MM.1S (cell line): ENCODE data around the gene ABHD12.
A peak's percentile ranks its signal among the peaks of the same experiment; 100 is the strongest.

Experiments
- DNase-seq: peaks from one replicate; pipeline ENCODE4 v3.0.0-alpha.2; 2015
- H2AFZ ChIP-seq: fragments of 300-600 bp; sonication (generic); 2 replicates; pipeline ENCODE4 v1.6.0; 2016; ENCODE audit warnings: antibody characterized with exemption, low read length
- H3F3A ChIP-seq: fragments of 300-600 bp; sonication (generic); 2 replicates; pipeline ENCODE4 v1.6.1; 2016; ENCODE audit warnings: mild to moderate bottlenecking, antibody characterized with exemption, low read length, moderate library complexity, mixed read lengths; ENCODE audit not compliant: insufficient read depth
- H3K27ac ChIP-seq: fragments of 300-600 bp; sonication (generic); 2 replicates; pipeline ENCODE4 v1.5.1; 2016; ENCODE audit warnings: mild to moderate bottlenecking, low read length
- H3K27me3 ChIP-seq: fragments of 300-600 bp; sonication (generic); replicated peaks from 2 replicates; pipeline ENCODE4 v1.6.0; 2016; ENCODE audit warnings: low read length; ENCODE audit not compliant: insufficient read depth
- H3K36me3 ChIP-seq: fragments of 300-600 bp; sonication (generic); replicated peaks from 2 replicates; pipeline ENCODE4 v1.6.1; 2016; ENCODE audit warnings: mild to moderate bottlenecking, low read length, mixed read lengths; ENCODE audit not compliant: insufficient read depth
- H3K4me1 ChIP-seq: fragments of 300-600 bp; sonication (generic); 2 replicates; pipeline ENCODE4 v1.6.1; 2016; ENCODE audit warnings: low read length, mixed read lengths
- H3K4me2 ChIP-seq: fragments of 300-600 bp; sonication (generic); 2 replicates; pipeline ENCODE4 v1.6.0; 2016; ENCODE audit warnings: low read depth, low read length
- H3K4me3 ChIP-seq: fragments of 300-600 bp; sonication (generic); 2 replicates; pipeline ENCODE4 v1.5.1; 2016; ENCODE audit warnings: low read length, mixed read lengths
- H3K79me2 ChIP-seq: fragments of 300-600 bp; sonication (generic); 2 replicates; pipeline ENCODE4 v1.6.1; 2016; ENCODE audit warnings: mixed run types, low read length, mixed read lengths
- H3K9ac ChIP-seq: fragments of 300-600 bp; sonication (generic); 2 replicates; pipeline ENCODE4 v1.6.1; 2016; ENCODE audit warnings: low read length, mixed read lengths
- H3K9me2 ChIP-seq: fragments of 300-600 bp; sonication (generic); replicated peaks from 2 replicates; pipeline ENCODE4 v1.6.1; 2016; ENCODE audit warnings: mild to moderate bottlenecking, low read length, mixed read lengths; ENCODE audit not compliant: insufficient read depth
- H3K9me3 ChIP-seq: fragments of 300-600 bp; sonication (generic); replicated peaks from 2 replicates; pipeline ENCODE4 v1.6.1; 2016; ENCODE audit warnings: mild to moderate bottlenecking, low read length, mixed read lengths; ENCODE audit not compliant: insufficient read depth
- H4K20me1 ChIP-seq: fragments of 300-600 bp; sonication (generic); 2 replicates; pipeline ENCODE4 v1.6.1; 2016; ENCODE audit warnings: mild to moderate bottlenecking, low read length, moderate library complexity, mixed read lengths; ENCODE audit not compliant: insufficient read depth
- EZH2 ChIP-seq: fragments of 300-600 bp; sonication (generic); optimal IDR thresholded peaks from 2 replicates; pipeline ENCODE3; 2017; ENCODE audit warnings: low read depth, mild to moderate bottlenecking, antibody characterized with exemption, low read length, mixed read lengths
- EZH2phosphoT487 ChIP-seq: fragments of 300-600 bp; sonication (generic); IDR thresholded peaks from 2 replicates; pipeline ENCODE4 v1.6.1; 2018; ENCODE audit warnings: antibody characterized with exemption, low read length
- TF ChIP-seq, protein P1 (sequence below): fragments of 300-600 bp; sonication (generic); IDR thresholded peaks from 2 replicates; pipeline ENCODE4 v1.5.1; 2016; ENCODE audit warnings: antibody characterized with exemption, low read length, mixed read lengths

ABHD12 gene

DNA sequence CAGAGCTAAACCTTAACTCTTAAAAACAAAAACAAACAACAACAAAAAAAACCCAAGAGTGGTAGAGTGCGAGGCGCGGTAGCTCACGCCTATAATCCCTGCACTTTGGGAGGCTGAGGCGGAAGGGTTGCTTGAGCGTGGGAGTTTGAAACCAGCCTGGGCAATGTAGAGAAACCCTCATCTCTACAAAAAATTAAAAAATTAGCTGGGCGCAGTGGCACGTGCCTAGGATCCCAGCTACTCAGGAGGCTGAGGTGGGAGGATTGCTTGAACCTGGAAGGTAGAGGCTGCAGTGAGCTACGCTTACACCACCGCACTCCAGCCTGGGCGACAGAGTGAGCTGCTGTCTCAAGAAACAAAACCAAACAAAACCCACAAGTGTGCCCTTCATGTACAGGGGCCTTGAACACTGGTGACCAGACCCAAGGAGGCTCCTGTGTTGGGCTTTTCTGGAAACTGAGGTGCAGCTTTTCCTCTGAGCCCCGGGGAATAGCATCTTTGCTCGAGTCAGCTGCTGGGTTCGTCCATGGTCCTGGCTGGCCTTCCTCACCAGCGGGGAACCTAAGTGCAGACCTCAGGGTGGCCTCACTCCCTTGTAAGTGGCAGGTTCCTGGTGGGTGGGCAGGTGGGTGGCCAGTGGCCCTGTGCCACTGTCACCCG is 102.9 kb downstream of the ABHD12 start:
- Histone ChIP-seq H3K36me3 (no peaks in the 10 kb centered on the region; the same call in 1 of the 2 replicates), H3K4me3 (no peak overlapping the region), H3K4me1 (peaks cover 30% of the 10 kb centered on the region), H3K27ac (peak overlapping the region; percentile 88), H4K20me1 (no peaks in the 10 kb centered on the region), H3K9me2 (no peaks in the 10 kb centered on the region), H3K79me2 (peaks cover 42% of the 10 kb centered on the region), H3K9me3 (no peaks in the 10 kb centered on the region), H2AFZ (no peak overlapping the region), H3K27me3 (no peaks in the 10 kb centered on the region), H3K9ac (peak overlapping the region; percentile 48; the same call in 1 of the 2 replicates), H3K4me2 (peak overlapping the region; percentile 49; the same call in 1 of the 2 replicates), H3F3A (peaks cover 7% of the 10 kb centered on the region; the same call in 1 of the 2 replicates)
- no peak for DNase-seq
- TF ChIP-seq EZH2 (no peak), EZH2phosphoT487 (no peak)
- TF ChIP-seq, protein P1, sequence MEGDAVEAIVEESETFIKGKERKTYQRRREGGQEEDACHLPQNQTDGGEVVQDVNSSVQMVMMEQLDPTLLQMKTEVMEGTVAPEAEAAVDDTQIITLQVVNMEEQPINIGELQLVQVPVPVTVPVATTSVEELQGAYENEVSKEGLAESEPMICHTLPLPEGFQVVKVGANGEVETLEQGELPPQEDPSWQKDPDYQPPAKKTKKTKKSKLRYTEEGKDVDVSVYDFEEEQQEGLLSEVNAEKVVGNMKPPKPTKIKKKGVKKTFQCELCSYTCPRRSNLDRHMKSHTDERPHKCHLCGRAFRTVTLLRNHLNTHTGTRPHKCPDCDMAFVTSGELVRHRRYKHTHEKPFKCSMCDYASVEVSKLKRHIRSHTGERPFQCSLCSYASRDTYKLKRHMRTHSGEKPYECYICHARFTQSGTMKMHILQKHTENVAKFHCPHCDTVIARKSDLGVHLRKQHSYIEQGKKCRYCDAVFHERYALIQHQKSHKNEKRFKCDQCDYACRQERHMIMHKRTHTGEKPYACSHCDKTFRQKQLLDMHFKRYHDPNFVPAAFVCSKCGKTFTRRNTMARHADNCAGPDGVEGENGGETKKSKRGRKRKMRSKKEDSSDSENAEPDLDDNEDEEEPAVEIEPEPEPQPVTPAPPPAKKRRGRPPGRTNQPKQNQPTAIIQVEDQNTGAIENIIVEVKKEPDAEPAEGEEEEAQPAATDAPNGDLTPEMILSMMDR = no peak

DNA sequence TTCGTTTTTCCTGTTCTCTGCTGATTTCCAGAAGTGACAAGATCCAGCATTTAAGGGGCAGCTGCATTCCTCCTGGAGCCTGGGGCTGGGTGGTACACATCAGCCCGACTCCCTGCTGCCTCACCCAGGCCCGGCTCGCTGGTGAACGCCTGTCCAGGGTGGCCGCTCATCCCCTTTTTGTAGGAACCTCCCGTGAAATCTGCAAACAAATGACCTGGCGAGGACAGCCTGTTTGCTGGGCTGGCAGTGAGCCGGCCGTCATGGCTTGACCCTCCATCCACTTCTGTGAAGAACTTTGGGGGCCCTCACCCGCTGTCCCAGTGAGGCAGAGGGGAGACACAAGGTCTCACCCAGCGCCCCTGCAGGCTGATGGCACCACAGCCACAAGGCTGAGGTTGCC is 103.7 kb downstream of the ABHD12 start:
- no peaks in the 10 kb centered on the region for H4K20me1 ChIP-seq
- H3F3A ChIP-seq = peaks cover 15% of the 10 kb centered on the region
- H3K27ac ChIP-seq = no peak overlapping the region; the same call in 1 of the 2 replicates
- peaks cover 49% of the 10 kb centered on the region for H3K79me2 ChIP-seq
- peaks cover 34% of the 10 kb centered on the region for H3K4me1 ChIP-seq
- H2AFZ ChIP-seq = no peak overlapping the region
- TF ChIP-seq, protein P1 = no peak
- TF ChIP-seq EZH2 (no peak), EZH2phosphoT487 (no peak)
- no peaks in the 10 kb centered on the region; the same call in 1 of the 2 replicates for H3K36me3 ChIP-seq
- H3K27me3 ChIP-seq = no peaks in the 10 kb centered on the region
- no peaks in the 10 kb centered on the region for H3K9me2 ChIP-seq
- H3K9me3 ChIP-seq = no peaks in the 10 kb centered on the region
- H3K4me3 ChIP-seq = no peak overlapping the region
- no peak overlapping the region for H3K4me2 ChIP-seq
- no peak overlapping the region for H3K9ac ChIP-seq
- DNase-seq = no peak

DNA sequence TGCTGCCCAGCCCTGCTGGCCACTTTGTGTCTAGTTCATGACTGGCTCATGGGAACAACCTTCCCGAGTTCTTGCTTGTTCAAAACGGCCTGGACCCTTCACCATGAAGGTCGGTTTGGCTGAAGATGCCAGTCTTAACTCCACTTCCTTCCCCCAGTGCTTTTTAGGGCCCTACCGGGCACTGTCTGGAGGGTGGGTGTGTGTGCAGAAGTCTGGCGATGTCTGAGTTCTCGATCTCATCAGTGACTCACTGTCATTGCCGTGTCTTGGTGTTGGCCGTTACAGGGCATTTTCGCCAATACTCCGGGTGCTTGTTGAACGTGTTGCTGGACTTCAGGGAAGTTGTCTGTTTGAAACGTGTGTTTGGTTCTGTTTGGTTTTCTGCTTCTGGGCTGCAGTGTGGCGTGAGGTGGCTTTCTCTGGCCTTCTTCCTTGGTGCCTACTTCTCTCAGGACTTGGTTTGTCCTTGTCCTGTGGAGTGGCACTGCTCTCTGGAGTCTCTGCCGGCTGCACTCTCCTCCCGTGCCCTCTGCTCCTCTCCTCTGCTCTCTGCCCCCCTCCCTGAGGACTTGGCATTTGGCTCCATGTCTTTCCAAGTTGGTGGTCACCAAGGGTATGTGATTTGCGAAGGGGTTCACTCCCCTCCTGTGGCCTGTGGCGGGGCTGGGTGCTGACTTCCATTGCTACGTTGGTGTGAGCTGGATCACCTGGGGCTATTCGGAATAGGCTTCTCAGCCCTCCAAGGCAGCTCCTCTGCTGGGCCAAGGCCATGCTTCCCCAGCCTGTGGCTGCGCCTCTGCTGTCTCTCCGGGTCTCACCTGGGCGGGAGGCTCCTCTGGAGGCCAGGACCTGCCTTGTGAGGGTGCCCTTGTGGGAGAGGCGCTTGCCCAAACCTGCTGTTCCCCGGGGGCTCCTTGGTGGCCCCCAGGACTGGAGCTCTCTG is 104.5 kb downstream of the ABHD12 start:
- no peak for DNase-seq
- no peak overlapping the region for H3K4me3 ChIP-seq
- H3K79me2 ChIP-seq = peaks cover 49% of the 10 kb centered on the region
- H3K4me1 ChIP-seq = peaks cover 38% of the 10 kb centered on the region
- no peak overlapping the region for H3K9ac ChIP-seq
- no peaks in the 10 kb centered on the region for H3K27me3 ChIP-seq
- no peaks in the 10 kb centered on the region for H4K20me1 ChIP-seq
- peaks cover 19% of the 10 kb centered on the region for H3F3A ChIP-seq
- H3K9me3 ChIP-seq = no peaks in the 10 kb centered on the region
- no peak overlapping the region for H3K4me2 ChIP-seq
- TF ChIP-seq EZH2phosphoT487 (no peak), EZH2 (no peak)
- TF ChIP-seq, protein P1 = no peak
- H2AFZ ChIP-seq = no peak overlapping the region
- H3K27ac ChIP-seq = no peak overlapping the region; the same call in 1 of the 2 replicates
- H3K9me2 ChIP-seq = no peaks in the 10 kb centered on the region
- H3K36me3 ChIP-seq = no peaks in the 10 kb centered on the region; the same call in 1 of the 2 replicates
